Skeletal muscle tissue (tissue), 4 donors: ENCODE results near the gene CNGA2. TPM values are rescaled to one million over a fixed set of nuclear protein-coding genes. Genes with fewer than 3 reads are reported as not detected.

ENCODE experiments used
- H3K27ac ChIP-seq: one replicate; pipeline ENCODE4 v1.7.0; 2013; ENCODE audit warnings: mild to moderate bottlenecking, low read depth, low read length, inconsistent platforms
- H3K27me3 ChIP-seq, 3 donors: one replicate each; pipeline ENCODE4 v1.7.0; 2013; ENCODE audit warnings: low read length in 3 of 3; ENCODE audit not compliant: control insufficient read depth in 3 of 3, insufficient read depth in 3 of 3
- H3K36me3 ChIP-seq, 3 donors: one replicate each; pipeline ENCODE4 v1.7.0; 2013; ENCODE audit warnings: low read length in 3 of 3; ENCODE audit not compliant: control insufficient read depth in 3 of 3, insufficient read depth in 3 of 3
- H3K4me1 ChIP-seq, 3 donors: one replicate each; pipeline ENCODE4 v1.7.0; 2013; ENCODE audit warnings: low read length in 3 of 3, mild to moderate bottlenecking in 3 of 3; ENCODE audit not compliant: control insufficient read depth in 3 of 3, insufficient read depth in 3 of 3
- H3K4me3 ChIP-seq, 3 donors: one replicate each; pipeline ENCODE4 v1.7.0; 2013; ENCODE audit warnings: low read length in 3 of 3
- H3K9ac ChIP-seq, 3 donors: one replicate each; pipeline ENCODE4 v1.7.0; 2013; ENCODE audit warnings: low read length in 3 of 3, mild to moderate bottlenecking in 3 of 3, moderate library complexity in 2 of 3, low read depth in 1 of 3
- H3K9me3 ChIP-seq, 3 donors: one replicate each; pipeline ENCODE4 v1.7.0; 2013; ENCODE audit warnings: low read length in 3 of 3; ENCODE audit not compliant: control insufficient read depth in 3 of 3
- total RNA-seq: library from RNA; depleted of rRNA; stranded (reverse); fragments of >200 nt; gene quantifications from one replicate; pipeline ENCODE4 v1.2.3, GENCODE V29; 2014
- donor health status: Osteomylitis.

Gene CNGA2
- total RNA-seq, 1 donor from 2014 or later = not detected

DNA sequence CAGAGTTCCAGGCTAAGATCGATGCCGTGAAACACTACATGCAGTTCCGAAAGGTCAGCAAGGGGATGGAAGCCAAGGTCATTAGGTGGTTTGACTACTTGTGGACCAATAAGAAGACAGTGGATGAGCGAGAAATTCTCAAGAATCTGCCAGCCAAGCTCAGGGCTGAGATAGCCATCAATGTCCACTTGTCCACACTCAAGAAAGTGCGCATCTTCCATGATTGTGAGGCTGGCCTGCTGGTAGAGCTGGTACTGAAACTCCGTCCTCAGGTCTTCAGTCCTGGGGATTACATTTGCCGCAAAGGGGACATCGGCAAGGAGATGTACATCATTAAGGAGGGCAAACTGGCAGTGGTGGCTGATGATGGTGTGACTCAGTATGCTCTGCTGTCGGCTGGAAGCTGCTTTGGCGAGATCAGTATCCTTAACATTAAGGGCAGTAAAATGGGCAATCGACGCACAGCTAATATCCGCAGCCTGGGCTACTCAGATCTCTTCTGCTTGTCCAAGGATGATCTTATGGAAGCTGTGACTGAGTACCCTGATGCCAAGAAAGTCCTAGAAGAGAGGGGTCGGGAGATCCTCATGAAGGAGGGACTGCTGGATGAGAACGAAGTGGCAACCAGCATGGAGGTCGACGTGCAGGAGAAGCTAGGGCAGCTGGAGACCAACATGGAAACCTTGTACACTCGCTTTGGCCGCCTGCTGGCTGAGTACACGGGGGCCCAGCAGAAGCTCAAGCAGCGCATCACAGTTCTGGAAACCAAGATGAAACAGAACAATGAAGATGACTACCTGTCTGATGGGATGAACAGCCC is 9.3 kb downstream of the CNGA2 start:
- Histone ChIP-seq H3K36me3 (no peaks in the 10 kb centered on the region), H3K4me1 (no peaks in the 10 kb centered on the region), H3K9me3 (peaks cover 0 to 4% (median 0%) of the 10 kb centered on the region in 3 donors), H3K27ac (no peak overlapping the region), H3K27me3 (peaks cover 0 to 8% (median 0%) of the 10 kb centered on the region in 3 donors), H3K9ac (no peak overlapping the region), H3K4me3 (no peak overlapping the region)

DNA sequence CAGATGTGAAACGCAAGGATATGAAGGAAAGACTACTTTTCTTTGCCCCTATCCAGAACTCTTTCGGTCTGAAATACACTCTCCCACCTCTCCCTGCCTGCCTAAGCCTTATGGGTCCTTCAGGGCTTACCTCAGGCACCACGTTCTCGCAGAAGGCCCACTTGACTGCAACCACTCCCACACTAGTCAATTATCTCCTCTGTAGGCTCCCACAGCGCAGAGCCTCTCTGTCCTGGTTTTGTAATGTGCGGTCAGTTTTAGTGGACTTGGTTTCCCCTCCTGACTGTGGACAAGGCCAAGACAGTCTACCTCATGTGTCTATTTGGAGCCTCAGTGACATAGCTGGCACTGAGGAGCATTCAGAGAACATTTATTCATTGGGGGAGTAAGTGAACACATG is 11.1 kb downstream of the CNGA2 start:
- Histone ChIP-seq H3K9ac (no peak overlapping the region), H3K36me3 (no peaks in the 10 kb centered on the region), H3K27me3 (peaks cover 0 to 11% (median 0%) of the 10 kb centered on the region in 3 donors), H3K4me1 (no peaks in the 10 kb centered on the region), H3K9me3 (peaks cover 0 to 2% (median 0%) of the 10 kb centered on the region in 3 donors), H3K27ac (no peak overlapping the region), H3K4me3 (no peak overlapping the region)

DNA sequence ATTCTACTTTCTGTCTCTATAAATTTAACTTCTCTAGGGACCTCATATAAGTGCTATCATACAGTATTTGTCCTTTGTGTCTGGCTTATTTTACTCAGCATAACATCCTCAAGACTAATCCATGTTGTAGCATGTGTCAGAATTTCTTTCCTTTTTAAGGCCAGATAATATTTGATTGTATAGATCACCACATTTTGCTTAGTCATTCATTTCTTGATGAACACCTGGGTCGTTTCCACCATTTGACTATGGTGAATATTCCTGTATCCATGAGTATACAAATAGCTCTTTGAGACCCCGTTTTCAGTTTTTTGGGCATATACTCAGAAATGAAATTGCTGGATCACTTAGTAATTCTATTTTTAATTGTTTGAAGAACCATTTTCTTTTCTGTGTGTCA is 12.0 kb downstream of the CNGA2 start:
- H3K4me1 ChIP-seq = no peaks in the 10 kb centered on the region
- peaks cover 0 to 2% (median 0%) of the 10 kb centered on the region in 3 donors for H3K9me3 ChIP-seq
- H3K36me3 ChIP-seq = no peaks in the 10 kb centered on the region
- no peak overlapping the region for H3K27ac ChIP-seq
- H3K9ac ChIP-seq = no peak overlapping the region
- H3K27me3 ChIP-seq = peaks cover 0 to 14% (median 2%) of the 10 kb centered on the region in 3 donors
- no peak overlapping the region for H3K4me3 ChIP-seq

DNA sequence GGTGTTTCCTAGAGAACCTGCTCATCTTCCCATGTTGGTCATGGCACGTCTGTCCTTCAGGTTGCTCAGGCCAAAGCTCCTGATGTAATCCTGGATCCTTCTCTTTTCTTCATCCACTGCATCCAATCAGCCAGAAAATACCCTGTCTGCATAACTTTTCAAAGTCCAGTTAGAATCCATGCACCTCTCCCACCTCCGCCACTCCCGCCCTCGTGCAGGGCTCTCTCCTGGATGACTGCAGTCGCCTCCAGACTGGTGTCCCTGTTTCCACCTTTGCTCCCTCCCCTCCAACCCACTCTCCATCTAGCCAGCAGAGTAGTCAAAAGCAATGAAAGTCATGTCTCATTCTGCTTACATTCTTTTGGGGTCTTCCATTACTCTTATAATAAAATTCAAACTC is 16.0 kb downstream of the CNGA2 start:
- Histone ChIP-seq H3K4me3 (no peak overlapping the region), H3K27me3 (peaks cover 0 to 14% (median 2%) of the 10 kb centered on the region in 3 donors), H3K9ac (no peak overlapping the region), H3K27ac (no peak overlapping the region), H3K4me1 (peaks cover 0 to 7% (median 2%) of the 10 kb centered on the region in 3 donors), H3K36me3 (no peaks in the 10 kb centered on the region), H3K9me3 (no peaks in the 10 kb centered on the region)

DNA sequence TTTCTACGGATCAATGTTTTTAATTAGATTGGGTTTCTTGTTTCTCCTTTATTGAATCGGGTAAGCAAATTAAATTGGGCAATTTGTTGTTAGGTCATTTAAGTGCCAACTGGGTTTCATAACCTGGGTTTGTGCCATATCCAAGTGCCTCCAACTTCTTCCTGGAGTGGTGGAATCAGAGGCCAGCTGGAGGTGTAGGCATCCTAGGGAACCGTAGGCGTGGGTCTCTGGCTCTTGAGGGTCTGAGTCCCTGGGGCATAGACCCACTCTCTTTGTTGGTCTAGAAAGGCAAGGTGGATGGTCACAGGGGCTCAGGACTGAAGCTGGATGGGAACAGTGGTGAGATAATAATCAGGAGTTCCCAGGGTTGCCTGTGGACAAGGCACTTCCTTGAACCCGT is 18.3 kb downstream of the CNGA2 start:
- no peak overlapping the region for H3K27ac ChIP-seq
- H3K4me3 ChIP-seq = no peak overlapping the region
- no peaks in the 10 kb centered on the region for H3K9me3 ChIP-seq
- H3K36me3 ChIP-seq = no peaks in the 10 kb centered on the region
- H3K27me3 ChIP-seq = peaks cover 0 to 11% (median 2%) of the 10 kb centered on the region in 3 donors
- H3K4me1 ChIP-seq = peaks cover 0 to 7% (median 2%) of the 10 kb centered on the region in 3 donors
- no peak overlapping the region for H3K9ac ChIP-seq

DNA sequence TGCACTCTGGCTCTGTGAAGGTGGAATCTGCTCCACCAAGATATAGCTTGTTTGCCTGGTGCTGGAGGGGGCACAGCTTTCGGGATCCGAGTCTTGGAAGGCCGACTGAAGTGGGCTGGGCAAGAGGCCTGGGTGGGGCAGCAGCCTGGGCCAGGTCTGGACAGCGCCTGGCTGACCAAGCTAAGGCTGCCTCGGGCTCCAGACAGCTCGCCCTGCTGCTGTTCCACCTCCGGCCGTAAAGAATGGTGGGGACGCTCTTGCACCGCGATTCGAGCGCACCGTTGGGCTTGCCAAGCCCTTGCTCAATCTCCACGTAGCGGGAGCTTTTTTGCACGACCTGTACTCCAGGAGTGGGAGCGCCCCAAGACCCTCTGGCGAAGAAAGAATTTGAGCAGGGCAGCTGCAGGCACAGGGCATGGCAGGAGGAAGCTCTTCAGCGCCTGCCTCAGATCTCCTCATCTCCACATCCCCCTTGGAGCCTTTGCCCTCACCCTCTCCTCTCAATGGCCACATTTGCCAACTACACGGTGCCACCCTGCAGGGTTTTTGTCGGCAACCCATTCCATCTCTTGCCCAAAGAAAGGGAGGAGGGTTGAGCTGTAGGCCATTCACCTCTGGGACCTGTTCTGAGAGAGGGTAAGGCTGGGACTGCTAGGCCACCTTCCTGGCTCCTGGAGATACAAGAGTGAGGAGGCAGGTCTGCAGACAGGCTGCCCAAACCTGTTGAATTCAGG is 18.9 kb downstream of the CNGA2 start:
- Histone ChIP-seq H3K36me3 (no peaks in the 10 kb centered on the region), H3K4me1 (peaks cover 0 to 7% (median 2%) of the 10 kb centered on the region in 3 donors), H3K27ac (no peak overlapping the region), H3K27me3 (peaks cover 0 to 11% (median 2%) of the 10 kb centered on the region in 3 donors), H3K9ac (no peak overlapping the region), H3K9me3 (no peaks in the 10 kb centered on the region), H3K4me3 (no peak overlapping the region)

DNA sequence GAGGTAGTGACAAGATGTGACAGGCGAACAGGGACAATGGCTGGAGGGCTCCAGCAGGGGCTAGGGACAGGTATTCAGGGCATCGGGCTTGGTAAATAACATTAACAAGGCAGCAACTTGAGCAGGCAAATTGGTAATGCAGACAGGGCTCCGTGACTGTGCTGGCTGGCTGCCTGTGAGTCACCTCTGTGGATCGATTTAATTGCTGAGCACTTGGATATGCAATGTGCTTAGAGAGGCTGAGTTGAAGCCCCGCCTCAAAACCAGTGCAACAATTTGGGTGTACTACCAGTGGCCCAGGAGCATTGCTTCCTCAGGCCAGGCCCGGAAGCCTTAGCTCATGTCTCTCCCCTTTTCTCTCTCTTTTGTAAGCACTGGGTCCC is 19.5 kb downstream of the CNGA2 start:
- no peak overlapping the region for H3K9ac ChIP-seq
- no peaks in the 10 kb centered on the region for H3K36me3 ChIP-seq
- peaks cover 0 to 7% (median 2%) of the 10 kb centered on the region in 3 donors for H3K4me1 ChIP-seq
- H3K9me3 ChIP-seq = no peaks in the 10 kb centered on the region
- H3K4me3 ChIP-seq = no peak overlapping the region
- H3K27ac ChIP-seq = no peak overlapping the region
- peaks cover 0 to 11% (median 2%) of the 10 kb centered on the region in 3 donors for H3K27me3 ChIP-seq

DNA sequence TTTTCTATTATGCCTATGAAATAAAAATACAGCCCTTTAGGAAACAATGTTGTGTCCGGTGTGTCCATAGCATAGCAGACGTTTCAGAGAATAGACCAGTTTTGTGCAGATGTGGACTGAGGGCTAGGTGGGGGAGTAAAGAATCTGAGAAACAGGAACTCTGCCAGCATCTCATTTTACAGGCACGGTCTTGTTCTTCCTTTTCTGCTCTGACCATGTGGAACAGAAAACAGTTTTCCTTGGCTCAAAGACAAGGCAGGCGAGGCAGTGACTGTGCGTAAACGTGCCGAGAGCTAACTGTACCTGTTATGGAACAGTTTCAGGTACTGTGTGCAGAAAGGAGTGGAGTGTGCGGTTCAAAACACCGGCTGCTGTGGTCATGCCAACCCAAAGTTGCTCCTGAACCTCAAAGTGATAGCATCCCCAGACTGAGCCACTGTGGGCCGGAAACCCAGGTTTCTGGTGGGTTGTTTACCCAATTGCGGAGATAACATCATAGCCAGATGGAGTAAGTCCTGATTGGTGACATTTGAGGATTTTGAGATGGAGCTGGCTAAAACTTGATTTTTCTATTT is 20.2 kb downstream of the CNGA2 start:
- Histone ChIP-seq H3K4me3 (no peak overlapping the region), H3K9ac (no peak overlapping the region), H3K27me3 (peaks cover 0 to 11% (median 2%) of the 10 kb centered on the region in 3 donors), H3K9me3 (no peaks in the 10 kb centered on the region), H3K27ac (no peak overlapping the region), H3K36me3 (no peaks in the 10 kb centered on the region), H3K4me1 (peaks cover 0 to 7% (median 2%) of the 10 kb centered on the region in 3 donors)

DNA sequence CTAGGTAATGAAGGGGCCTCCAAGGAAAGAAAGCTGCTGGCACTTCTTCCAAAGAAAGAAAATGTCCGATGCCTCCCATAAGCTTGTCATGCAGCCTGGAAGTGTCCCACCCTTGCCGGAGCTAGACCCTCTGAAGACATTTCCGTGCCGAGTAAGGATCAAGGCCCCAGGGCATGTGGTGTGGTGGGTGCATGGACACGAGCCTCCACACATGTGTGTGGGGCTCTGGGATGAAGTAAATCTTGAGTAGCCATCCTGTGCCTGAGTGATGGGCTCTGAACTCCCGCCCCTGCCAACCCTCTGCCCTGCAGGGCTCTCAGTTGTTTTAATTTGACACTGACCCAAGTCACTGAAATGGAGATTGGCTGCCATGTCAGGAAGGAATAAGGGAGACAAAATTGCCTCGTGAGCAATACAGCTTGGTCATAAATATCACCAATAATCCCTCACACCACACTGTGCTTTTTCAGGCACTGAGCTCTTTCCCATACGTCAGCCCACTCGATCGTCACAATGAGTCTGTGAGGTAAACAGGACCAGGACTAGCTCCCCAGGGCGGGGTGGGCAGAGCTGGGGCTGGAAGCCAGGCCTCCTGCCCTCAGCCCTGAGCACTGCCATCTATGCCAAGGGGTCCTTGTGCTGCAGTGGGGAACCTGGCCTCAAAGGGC is 24.6 kb downstream of the CNGA2 start:
- no peaks in the 10 kb centered on the region for H3K36me3 ChIP-seq
- peaks cover 0 to 7% (median 0%) of the 10 kb centered on the region in 3 donors for H3K27me3 ChIP-seq
- no peak overlapping the region for H3K4me3 ChIP-seq
- no peak overlapping the region for H3K27ac ChIP-seq
- H3K9ac ChIP-seq = no peak overlapping the region
- no peaks in the 10 kb centered on the region for H3K4me1 ChIP-seq
- H3K9me3 ChIP-seq = no peaks in the 10 kb centered on the region
